Amniotic epithelial cell (primary cell): Measurements from ENCODE around the gene LRWD1.
"Not testable (repeated sequence)": the region's sequence is repeated elsewhere in the genome, so short reads cannot be mapped to it uniquely, and the experiment has no call there.

ENCODE experiments used
- DNase-seq: peaks from one replicate; pipeline ENCODE4 v3.0.0-alpha.2; 2010; ENCODE audit warnings: low read depth

The LRWD1 gene

GRCh38 chr7:102468478-102469350, 3.9 kb downstream of the LRWD1 start:
- DNase-seq, result no peak

- no peak for DNase-seq
These were observed 4.7 kb downstream of the LRWD1 start for GRCh38 chr7:102469351-102469971.

GRCh38 chr7:102469972-102470825, 5.4 kb downstream of the LRWD1 start:
- DNase-seq, result no peak

GRCh38 chr7:102471791-102472125, 7.0 kb downstream of the LRWD1 start:
- DNase-seq, result no peak

GRCh38 chr7:102472126-102473041, 7.6 kb downstream of the LRWD1 start:
- DNase-seq, result no peak

GRCh38 chr7:102473271-102473991, 8.6 kb downstream of the LRWD1 start:
- DNase-seq, result no peak

GRCh38 chr7:102474116-102474515, 9.3 kb downstream of the LRWD1 start:
- not testable (repeated sequence) for DNase-seq

GRCh38 chr7:102474736-102475435, 10.1 kb downstream of the LRWD1 start:
- DNase-seq, result not testable (repeated sequence)

GRCh38 chr7:102478314-102479208, 13.8 kb downstream of the LRWD1 start, which contains the start of gene POLR2J:
POLR2J (minus strand) TSS chr7:102478922; CDS start chr7:102478860, 62 bp downstream.
- DNase-seq, result not testable (repeated sequence)

- not testable (repeated sequence) for DNase-seq
These were observed 14.4 kb downstream of the LRWD1 start for GRCh38 chr7:102479209-102479584.

GRCh38 chr7:102479982-102480637, 15.3 kb downstream of the LRWD1 start:
- DNase-seq, result not testable (repeated sequence)

- not testable (repeated sequence) for DNase-seq
These were observed 17.2 kb downstream of the LRWD1 start for GRCh38 chr7:102481962-102482361.

- not testable (repeated sequence) for DNase-seq
These were observed 19.5 kb downstream of the LRWD1 start for GRCh38 chr7:102484317-102484716.

GRCh38 chr7:102490529-102491075, 25.8 kb downstream of the LRWD1 start:
- not testable (repeated sequence) for DNase-seq

- DNase-seq, result not testable (repeated sequence)
These were observed 28.6 kb downstream of the LRWD1 start for GRCh38 chr7:102493220-102493935.

GRCh38 chr7:102494026-102494425, 29.2 kb downstream of the LRWD1 start:
- DNase-seq, result not testable (repeated sequence)

GRCh38 chr7:102494473-102495149, 29.8 kb downstream of the LRWD1 start:
- DNase-seq, result not testable (repeated sequence)
